GM12892 (cell line): ENCODE measurements around the gene GAA. TPM values are rescaled to one million over a fixed set of nuclear protein-coding genes. Genes with fewer than 3 reads are reported as not detected.
A peak's percentile ranks its signal among the peaks of the same experiment; 100 is the strongest.

Experiments
- DNase-seq: peaks from one replicate; pipeline ENCODE4 v3.0.0; 2011; ENCODE audit not compliant: insufficient read length
- FAIRE-seq: peaks from 2 replicates; lab custom pipeline; 2011; peaks lifted over from hg19 to GRCh38; lab: Jason Lieb, UNC
- POLR2A ChIP-seq: IDR thresholded peaks from 2 replicates; pipeline ENCODE4 v1.6.1; 2011; ENCODE audit warnings: low read depth, low read length, control low read depth
- POLR2AphosphoS5 ChIP-seq: IDR thresholded peaks from 2 replicates; pipeline ENCODE4 v1.6.1; 2011; ENCODE audit warnings: low read depth, low read length, control low read depth
- TAF1 ChIP-seq: IDR thresholded peaks from 2 replicates; pipeline ENCODE4 v1.6.1; 2011; ENCODE audit warnings: low read depth, mild to moderate bottlenecking, control low read depth, low read length, borderline replicate concordance
- polyA plus RNA-seq: library from polyadenylated mRNA; unstranded; fragments of >200 nt; gene quantifications from one replicate; pipeline ENCODE4 v1.2.1, GENCODE V29; 2012; ENCODE audit warnings: missing spikeins, inconsistent platforms; ENCODE audit not compliant: missing spikeins

Gene GAA
- 8.3 TPM for polyA plus RNA-seq

DNA sequence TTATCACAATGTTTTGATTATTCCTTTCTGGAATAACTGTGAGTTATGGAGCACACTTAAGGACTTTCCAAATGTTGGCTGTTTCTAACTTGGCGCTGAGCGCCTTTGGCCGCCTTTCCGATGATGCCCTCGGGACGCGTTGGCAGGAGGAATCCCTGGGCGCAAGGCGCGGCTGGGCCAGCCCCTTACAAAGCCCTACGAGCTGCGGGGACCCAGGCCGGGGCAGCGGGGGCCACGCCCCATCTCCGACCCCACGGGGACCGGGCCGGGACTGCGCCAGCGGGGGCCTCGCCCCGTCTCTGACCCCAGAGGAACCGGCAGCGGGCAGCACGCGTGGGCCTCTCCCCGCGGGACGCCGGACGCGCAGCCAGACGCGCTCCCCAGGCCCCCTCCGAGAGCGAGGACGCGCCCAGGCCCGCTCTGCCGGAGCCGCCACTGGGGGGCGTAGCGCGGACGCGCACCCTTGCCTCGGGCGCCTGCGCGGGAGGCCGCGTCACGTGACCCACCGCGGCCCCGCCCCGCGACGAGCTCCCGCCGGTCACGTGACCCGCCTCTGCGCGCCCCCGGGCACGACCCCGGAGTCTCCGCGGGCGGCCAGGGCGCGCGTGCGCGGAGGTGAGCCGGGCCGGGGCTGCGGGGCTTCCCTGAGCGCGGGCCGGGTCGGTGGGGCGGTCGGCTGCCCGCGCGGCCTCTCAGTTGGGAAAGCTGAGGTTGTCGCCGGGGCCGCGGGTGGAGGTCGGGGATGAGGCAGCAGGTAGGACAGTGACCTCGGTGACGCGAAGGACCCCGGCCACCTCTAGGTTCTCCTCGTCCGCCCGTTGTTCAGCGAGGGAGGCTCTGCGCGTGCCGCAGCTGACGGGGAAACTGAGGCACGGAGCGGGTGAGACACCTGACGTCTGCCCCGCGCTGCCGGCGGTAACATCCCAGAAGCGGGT is at the start of gene GAA:
Gene GAA, plus strand, starts transcription at position 571 of the 935 bp plus-strand sequence. CDS start 3,006 bp downstream, outside the sequence.
- FAIRE-seq = peak; percentile 95
- peak; percentile 99 for DNase-seq
- no peak for TF ChIP-seq TAF1
- peak; percentile 31; the same call in 1 of the 2 replicates for TF ChIP-seq POLR2A

DNA sequence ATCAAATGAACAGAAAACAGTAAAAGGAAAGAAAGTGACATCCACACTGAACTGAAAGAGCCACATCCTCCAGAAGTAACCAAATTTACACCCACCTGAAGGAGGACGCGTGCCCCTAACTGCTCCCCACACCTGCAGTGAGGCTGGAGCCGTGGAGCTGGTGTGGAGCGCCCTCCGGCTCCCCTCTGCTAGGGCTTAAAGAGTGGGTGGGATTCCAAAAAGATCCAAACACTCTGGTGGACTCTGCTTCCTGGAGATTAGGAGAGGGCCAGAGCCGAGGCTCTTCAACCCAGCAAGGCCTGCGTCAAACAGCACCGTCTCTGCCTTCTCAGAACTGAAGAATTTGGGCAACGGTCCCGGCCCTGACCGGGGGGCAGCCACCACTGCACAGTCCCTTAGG is 49.7 kb upstream of the GAA start:
- no peak for DNase-seq
- FAIRE-seq = no peak
- TF ChIP-seq TAF1 (no peak), POLR2A (no peak), POLR2AphosphoS5 (no peak)

DNA sequence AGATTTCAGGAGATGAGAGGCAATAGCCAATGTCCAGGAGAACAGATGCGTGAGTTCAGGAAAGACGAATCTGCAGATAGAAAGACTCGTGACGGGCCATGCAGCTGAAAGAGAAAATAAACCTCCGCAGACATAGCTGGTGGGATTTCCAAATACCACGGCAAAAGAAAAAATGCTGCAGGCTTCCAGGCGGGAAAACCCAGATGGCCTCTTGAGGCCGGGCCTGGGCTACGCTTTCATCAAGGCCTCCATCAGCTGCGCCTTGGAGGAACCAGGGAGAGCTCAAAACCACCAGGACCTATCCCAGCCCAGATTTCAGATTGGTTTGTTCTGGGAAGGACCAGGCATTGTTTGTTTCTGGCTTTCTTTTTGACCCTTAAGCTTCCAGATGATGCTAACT is 48.3 kb upstream of the GAA start:
- TF ChIP-seq POLR2A = no peak
- no peak for TF ChIP-seq POLR2AphosphoS5
- TF ChIP-seq TAF1 = no peak
- FAIRE-seq (no peak), DNase-seq (no peak)

DNA sequence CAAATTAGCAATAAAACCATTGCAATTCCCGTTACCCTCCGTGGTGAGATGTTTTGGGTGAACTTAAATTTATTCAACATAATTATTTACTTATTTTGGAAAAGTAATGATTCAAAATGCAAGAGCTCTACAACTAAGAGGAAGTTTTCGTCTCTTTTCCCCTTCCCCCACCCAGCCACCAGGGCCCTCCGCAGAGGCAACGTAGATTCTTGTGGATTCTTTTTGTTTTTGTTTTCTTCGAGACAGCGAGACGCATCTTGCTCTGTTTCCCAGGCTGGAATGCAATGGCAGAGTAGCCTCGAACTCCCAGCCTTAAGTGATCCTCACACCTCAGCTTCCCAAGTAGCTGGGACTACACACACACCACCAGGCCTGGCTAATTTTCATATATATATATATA is 45.8 kb upstream of the GAA start:
- no peak for FAIRE-seq
- TF ChIP-seq POLR2AphosphoS5 = no peak
- TF ChIP-seq TAF1 = no peak
- DNase-seq = no peak

DNA sequence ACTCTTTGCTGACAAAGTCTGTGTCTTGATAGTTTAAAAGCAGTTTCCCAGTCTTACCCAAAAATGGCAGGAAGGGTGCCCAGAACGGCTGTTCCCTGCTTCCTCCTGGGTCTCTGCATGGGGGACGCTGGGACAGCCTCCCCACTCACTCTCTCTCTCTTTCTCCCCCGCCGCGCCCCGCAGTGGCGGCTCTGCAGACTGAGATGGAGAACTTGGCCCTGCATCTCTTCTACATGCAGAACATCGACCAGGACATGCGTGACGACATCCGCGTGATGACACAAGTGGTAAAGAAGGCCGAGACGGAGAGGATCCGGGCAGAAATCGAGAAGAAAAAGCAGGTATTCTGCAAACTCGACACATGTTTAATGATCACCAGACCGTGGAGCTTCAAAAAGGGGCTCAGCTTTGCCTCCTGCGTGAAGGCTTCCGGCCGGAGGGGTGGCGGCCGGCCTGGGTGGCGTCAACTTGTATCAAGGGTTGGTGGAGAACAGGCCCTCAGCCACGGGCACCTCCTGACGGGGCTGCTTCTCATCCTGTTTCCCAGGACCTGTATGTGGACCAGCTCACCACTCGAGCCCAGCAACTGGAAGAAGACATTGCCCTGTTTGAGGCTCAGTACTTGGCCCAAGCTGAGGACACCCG is 42.9 kb upstream of the GAA start:
- no peak for FAIRE-seq
- TF ChIP-seq POLR2A (no peak), TAF1 (no peak), POLR2AphosphoS5 (no peak)

DNA sequence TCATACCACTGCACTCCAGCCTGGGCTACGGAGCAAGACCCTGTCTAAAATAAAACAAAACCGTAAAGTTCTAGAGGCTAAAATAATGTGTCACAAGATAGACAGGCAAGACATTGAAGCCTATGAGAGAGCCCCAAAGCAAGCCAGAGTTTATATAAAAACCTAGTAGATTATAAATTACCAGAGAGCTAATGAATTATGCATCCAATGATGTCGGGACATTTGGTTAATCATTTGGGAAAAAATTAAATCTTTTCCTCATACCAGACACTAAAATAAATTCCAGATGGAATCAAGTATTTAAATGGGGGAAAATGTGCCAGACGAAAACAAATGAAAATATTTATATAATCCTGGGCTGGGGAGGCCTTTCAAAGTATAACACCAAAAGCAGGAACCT is 40.7 kb upstream of the GAA start:
- DNase-seq (no peak), FAIRE-seq (no peak)
- no peak for TF ChIP-seq POLR2AphosphoS5
- TF ChIP-seq TAF1 = no peak
- TF ChIP-seq POLR2A = no peak

More for the DNA sequence above, 42.9 kb upstream of the GAA start:
- DNase-seq = no peak

DNA sequence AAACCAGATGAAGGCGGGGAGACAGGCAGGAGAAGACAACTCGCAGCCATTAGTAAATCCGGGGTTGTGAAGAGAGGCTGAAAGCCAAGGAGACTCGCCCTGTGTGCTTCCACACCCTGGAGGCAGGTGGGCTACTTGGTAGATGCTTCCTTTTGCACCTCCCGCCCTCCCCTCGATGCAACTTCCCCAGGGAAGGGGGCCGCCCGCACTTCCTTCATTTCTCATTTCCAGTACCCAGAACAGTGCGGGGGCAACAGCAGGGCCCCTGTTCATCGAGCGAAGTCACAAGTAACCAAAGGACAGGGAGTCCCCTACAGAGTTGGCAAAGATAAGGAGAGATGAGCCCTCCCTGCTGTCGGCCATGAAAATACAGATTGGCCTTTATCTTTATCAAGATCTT is 40.0 kb upstream of the GAA start:
- FAIRE-seq = no peak
- TF ChIP-seq POLR2A (no peak), POLR2AphosphoS5 (no peak), TAF1 (no peak)

DNA sequence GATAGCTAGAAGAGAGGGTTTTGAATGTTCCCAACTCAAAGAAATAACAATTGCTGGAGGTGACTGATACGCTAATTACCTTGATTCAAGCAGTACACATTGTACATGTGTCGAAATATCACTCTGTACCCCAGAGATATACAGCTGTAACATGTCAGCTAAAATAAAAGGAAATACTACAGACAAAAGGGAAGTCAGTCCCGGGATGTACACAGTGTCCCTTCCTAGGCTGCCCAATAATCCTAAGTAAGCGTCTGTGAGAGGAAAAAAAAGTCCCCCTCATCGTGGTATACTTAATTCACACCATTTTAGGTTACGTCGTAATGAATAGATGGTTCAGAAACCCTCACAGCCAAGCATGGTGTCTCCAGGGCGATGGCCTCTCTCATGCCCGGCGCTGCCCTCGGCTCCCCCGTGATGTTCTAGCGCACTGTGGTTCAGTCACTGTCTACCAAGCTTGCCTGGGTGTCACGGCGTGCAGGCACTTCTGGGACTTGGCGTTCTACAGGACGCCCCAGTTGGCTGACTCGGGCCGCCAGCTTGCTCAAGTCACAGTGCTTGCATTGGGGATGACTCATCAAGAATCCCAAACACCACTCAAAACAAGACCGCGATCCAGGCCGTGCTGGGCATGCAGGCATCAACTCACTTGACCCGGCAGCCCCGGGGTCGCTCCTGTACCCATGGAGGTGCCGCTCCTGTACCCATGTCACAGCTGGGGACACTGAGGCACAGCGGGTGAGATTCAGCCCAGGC is 37.4 kb upstream of the GAA start:
- FAIRE-seq (no peak), DNase-seq (no peak)
- TF ChIP-seq POLR2A (no peak), TAF1 (no peak), POLR2AphosphoS5 (no peak)

More for the DNA sequence above, 40.0 kb upstream of the GAA start:
- DNase-seq = no peak

DNA sequence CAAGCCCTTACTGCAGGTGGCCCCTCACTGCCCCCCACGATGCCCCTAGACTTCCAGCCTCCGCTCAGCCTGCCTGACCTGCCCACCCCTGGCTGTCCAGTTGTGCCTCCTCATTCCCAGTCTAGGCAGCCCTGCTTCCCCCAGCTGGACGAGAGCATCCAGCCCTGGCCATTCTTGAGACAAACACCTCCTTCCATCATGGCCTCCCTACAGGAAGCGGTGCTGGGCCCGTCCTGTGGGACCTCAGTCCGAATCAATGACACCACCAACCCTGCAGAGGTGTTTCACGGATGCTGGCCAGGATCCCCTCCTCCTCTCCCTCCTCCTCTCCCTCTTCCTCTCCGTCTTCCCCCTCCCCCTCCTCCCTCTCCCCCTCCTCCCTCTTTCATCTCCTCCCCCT is 36.7 kb upstream of the GAA start:
- TF ChIP-seq POLR2A (no peak), POLR2AphosphoS5 (no peak), TAF1 (no peak)
- FAIRE-seq = no peak
- DNase-seq = no peak

DNA sequence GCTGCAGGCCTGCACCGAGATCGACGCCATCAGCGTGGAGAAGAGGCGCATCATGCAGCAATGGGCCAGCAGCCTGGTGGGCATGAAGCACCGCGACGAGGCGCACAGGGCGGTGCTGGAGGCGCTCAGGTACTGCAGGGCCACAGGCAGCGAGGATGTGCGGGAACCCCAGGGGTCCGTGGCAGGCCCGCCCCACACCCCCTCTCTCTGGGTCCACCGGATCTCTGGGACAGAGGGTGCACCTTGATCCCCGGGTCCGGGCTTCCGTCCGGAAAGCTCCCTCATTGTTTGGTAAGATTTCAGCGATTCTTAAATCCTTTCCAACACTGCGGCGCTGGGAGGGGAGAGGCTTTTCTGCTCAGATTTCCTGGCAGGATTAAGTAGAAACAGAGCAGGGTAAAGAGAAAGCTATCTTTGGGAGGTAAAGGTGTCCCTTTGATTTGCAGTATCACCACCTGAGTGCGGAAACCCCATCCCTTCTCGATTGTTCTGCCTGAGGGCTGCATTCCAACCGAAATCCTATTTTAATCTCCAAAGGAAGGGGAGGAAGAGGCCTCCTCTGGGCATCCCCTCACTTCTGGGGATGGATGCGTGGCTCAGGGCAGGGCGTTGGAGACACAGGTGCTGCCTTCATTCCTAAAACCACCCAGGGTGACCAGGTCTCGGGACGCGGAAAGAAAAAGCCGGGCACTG is 35.8 kb upstream of the GAA start:
- TF ChIP-seq POLR2AphosphoS5 = no peak
- no peak for TF ChIP-seq TAF1
- no peak for TF ChIP-seq POLR2A
- no peak for FAIRE-seq
- DNase-seq = no peak
